ENCODE results near the gene NUP35.

DNA sequence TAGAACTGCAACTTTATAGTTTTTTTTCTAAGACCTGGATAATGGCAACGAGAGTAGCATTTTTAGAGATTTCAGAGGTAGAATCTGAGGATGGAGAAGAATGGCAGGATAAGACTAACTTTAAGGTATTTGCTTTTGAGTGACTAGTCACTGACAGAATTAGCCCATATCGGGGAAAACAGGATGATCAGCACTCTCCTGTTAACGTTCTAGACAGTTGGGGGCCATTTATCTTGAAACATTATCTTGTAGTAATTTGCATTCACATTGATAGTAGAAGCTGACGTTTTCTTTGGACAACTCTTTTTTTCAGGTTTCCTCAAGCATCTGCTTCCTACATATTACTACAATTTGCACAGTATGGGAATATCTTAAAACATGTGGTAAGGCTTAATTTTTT is 32.9 kb downstream of the NUP35 start:
- TF ChIP-seq, protein P1, sequence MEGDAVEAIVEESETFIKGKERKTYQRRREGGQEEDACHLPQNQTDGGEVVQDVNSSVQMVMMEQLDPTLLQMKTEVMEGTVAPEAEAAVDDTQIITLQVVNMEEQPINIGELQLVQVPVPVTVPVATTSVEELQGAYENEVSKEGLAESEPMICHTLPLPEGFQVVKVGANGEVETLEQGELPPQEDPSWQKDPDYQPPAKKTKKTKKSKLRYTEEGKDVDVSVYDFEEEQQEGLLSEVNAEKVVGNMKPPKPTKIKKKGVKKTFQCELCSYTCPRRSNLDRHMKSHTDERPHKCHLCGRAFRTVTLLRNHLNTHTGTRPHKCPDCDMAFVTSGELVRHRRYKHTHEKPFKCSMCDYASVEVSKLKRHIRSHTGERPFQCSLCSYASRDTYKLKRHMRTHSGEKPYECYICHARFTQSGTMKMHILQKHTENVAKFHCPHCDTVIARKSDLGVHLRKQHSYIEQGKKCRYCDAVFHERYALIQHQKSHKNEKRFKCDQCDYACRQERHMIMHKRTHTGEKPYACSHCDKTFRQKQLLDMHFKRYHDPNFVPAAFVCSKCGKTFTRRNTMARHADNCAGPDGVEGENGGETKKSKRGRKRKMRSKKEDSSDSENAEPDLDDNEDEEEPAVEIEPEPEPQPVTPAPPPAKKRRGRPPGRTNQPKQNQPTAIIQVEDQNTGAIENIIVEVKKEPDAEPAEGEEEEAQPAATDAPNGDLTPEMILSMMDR (IDR thresholded peaks at IDR 0.05) = no peak
- TF ChIP-seq, protein P2, sequence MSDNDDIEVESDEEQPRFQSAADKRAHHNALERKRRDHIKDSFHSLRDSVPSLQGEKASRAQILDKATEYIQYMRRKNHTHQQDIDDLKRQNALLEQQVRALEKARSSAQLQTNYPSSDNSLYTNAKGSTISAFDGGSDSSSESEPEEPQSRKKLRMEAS (IDR thresholded peaks at IDR 0.05) = no peak

Data from A549 (cell line).